SK-N-SH treated with all-trans-retinoic acid at 6 μM for 48 hours (cell line): ENCODE measurements around the gene UCKL1.

Source experiments
- ARNTL ChIP-seq: fragments of 450-650 bp; formaldehyde crosslinking; IDR thresholded peaks from 2 replicates; pipeline ENCODE4 v1.5.0; 2020; ENCODE audit warnings: low read depth, mild to moderate bottlenecking, moderate library complexity, borderline replicate concordance
- BACH2 ChIP-seq: fragments of 250-450 bp; sonication (Bioruptor Pico); IDR thresholded peaks from 2 replicates; pipeline ENCODE4 v1.9.0; 2021; ENCODE audit warnings: mild to moderate bottlenecking, borderline replicate concordance
- GLIS3 ChIP-seq: fragments of 250-450 bp; sonication (Bioruptor Pico); IDR thresholded peaks from 2 replicates; pipeline ENCODE4 v1.5.0; 2020; ENCODE audit warnings: mild to moderate bottlenecking, moderate library complexity
- ISL1 ChIP-seq: fragments of 250-450 bp; sonication (Bioruptor Pico); IDR thresholded peaks from 2 replicates; pipeline ENCODE4 v2.1.2; 2022; ENCODE audit warnings: mild to moderate bottlenecking, moderate library complexity
- RARB ChIP-seq: fragments of 250-450 bp; sonication (Bioruptor Pico); IDR thresholded peaks from 2 replicates; pipeline ENCODE4 v1.8.0; 2021; ENCODE audit warnings: mild to moderate bottlenecking, moderate library complexity
- SNAI2 ChIP-seq: fragments of 250-450 bp; sonication (Bioruptor Pico); IDR thresholded peaks from 2 replicates; pipeline ENCODE4 v1.5.0; 2020; ENCODE audit warnings: mild to moderate bottlenecking, moderate library complexity
- TOX ChIP-seq: fragments of 250-450 bp; sonication (Bioruptor Pico); IDR thresholded peaks from 2 replicates; pipeline ENCODE4 v1.8.0; 2021; ENCODE audit warnings: mild to moderate bottlenecking, moderate library complexity, borderline replicate concordance
- ZFP3 ChIP-seq: fragments of 250-450 bp; sonication (Bioruptor Pico); IDR thresholded peaks from 2 replicates; pipeline ENCODE4 v1.5.0; 2020; ENCODE audit warnings: mild to moderate bottlenecking, moderate library complexity
- ZFP30 ChIP-seq: fragments of 450-650 bp; formaldehyde crosslinking; IDR thresholded peaks from 2 replicates; pipeline ENCODE4 v1.5.0; 2022; ENCODE audit warnings: mild to moderate bottlenecking, moderate library complexity
- ZNF565 ChIP-seq: fragments of 450-650 bp; formaldehyde crosslinking; conservative IDR thresholded peaks from 2 replicates; pipeline ENCODE4 v1.5.0; 2020; ENCODE audit warnings: low read depth, mild to moderate bottlenecking, moderate library complexity
- TF ChIP-seq, protein P1 (sequence below): fragments of 250-450 bp; sonication (Bioruptor Pico); IDR thresholded peaks from 2 replicates; pipeline ENCODE4 v1.8.0; 2020; ENCODE audit warnings: mild to moderate bottlenecking, moderate library complexity, borderline replicate concordance
- TF ChIP-seq, protein P2 (sequence below): fragments of 250-450 bp; sonication (Bioruptor Pico); IDR thresholded peaks from 2 replicates; pipeline ENCODE4 v1.8.0; 2021; ENCODE audit warnings: low read depth, mild to moderate bottlenecking, moderate library complexity, borderline replicate concordance
- TF ChIP-seq, protein P3 (sequence below): fragments of 250-450 bp; sonication (Bioruptor Pico); IDR thresholded peaks from 2 replicates; pipeline ENCODE4 v1.5.1; 2020; ENCODE audit warnings: low read depth, mild to moderate bottlenecking, moderate library complexity

GRCh38 chr20:63896264-63897105 lies 59.7 kb downstream of the UCKL1 start:
- no peak for TF ChIP-seq ZFP30 (CRISPR knock-in tag)
- no peak for TF ChIP-seq ISL1 (CRISPR knock-in tag)
- TF ChIP-seq ZFP3 (CRISPR knock-in tag), result no peak
- TF ChIP-seq, protein P1, sequence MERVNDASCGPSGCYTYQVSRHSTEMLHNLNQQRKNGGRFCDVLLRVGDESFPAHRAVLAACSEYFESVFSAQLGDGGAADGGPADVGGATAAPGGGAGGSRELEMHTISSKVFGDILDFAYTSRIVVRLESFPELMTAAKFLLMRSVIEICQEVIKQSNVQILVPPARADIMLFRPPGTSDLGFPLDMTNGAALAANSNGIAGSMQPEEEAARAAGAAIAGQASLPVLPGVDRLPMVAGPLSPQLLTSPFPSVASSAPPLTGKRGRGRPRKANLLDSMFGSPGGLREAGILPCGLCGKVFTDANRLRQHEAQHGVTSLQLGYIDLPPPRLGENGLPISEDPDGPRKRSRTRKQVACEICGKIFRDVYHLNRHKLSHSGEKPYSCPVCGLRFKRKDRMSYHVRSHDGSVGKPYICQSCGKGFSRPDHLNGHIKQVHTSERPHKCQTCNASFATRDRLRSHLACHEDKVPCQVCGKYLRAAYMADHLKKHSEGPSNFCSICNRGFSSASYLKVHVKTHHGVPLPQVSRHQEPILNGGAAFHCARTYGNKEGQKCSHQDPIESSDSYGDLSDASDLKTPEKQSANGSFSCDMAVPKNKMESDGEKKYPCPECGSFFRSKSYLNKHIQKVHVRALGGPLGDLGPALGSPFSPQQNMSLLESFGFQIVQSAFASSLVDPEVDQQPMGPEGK (CRISPR knock-in tag), result no peak
- TF ChIP-seq ZNF565 (CRISPR knock-in tag), result no peak
- no peak for TF ChIP-seq GLIS3
- TF ChIP-seq, protein P2, sequence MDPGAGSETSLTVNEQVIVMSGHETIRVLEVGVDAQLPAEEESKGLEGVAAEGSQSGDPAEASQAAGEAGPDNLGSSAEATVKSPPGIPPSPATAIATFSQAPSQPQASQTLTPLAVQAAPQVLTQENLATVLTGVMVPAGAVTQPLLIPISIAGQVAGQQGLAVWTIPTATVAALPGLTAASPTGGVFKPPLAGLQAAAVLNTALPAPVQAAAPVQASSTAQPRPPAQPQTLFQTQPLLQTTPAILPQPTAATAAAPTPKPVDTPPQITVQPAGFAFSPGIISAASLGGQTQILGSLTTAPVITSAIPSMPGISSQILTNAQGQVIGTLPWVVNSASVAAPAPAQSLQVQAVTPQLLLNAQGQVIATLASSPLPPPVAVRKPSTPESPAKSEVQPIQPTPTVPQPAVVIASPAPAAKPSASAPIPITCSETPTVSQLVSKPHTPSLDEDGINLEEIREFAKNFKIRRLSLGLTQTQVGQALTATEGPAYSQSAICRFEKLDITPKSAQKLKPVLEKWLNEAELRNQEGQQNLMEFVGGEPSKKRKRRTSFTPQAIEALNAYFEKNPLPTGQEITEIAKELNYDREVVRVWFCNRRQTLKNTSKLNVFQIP (CRISPR knock-in tag), result no peak
- TF ChIP-seq ARNTL, result no peak
- no peak for TF ChIP-seq SNAI2 (CRISPR knock-in tag)
- TF ChIP-seq, protein P3, sequence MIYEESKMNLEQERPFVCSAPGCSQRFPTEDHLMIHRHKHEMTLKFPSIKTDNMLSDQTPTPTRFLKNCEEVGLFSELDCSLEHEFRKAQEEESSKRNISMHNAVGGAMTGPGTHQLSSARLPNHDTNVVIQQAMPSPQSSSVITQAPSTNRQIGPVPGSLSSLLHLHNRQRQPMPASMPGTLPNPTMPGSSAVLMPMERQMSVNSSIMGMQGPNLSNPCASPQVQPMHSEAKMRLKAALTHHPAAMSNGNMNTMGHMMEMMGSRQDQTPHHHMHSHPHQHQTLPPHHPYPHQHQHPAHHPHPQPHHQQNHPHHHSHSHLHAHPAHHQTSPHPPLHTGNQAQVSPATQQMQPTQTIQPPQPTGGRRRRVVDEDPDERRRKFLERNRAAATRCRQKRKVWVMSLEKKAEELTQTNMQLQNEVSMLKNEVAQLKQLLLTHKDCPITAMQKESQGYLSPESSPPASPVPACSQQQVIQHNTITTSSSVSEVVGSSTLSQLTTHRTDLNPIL (CRISPR knock-in tag), result no peak
- no peak for TF ChIP-seq TOX
- no peak for TF ChIP-seq RARB (CRISPR knock-in tag)
- no peak for TF ChIP-seq BACH2
